GM19099 (cell line): Measurements from ENCODE around the gene TMEM208.

Experiments used
- POLR2A ChIP-seq: IDR thresholded peaks from 3 replicates; pipeline ENCODE4 v1.6.1; 2011; ENCODE audit warnings: low read depth; ENCODE audit not compliant: insufficient read length; ENCODE audit errors: extremely low read depth

TMEM208 gene

GRCh38 chr16:67226804-67227566 is at the start of gene TMEM208:
Gene TMEM208, plus strand, starts transcription at chr16:67227130. Its CDS starts 89 bp downstream, at chr16:67227219.
- TF ChIP-seq POLR2A = peak; percentile 76

- no peak for TF ChIP-seq POLR2A
Observed at GRCh38 chr16:67177743-67178699, 48.9 kb upstream of the TMEM208 start.

DNA sequence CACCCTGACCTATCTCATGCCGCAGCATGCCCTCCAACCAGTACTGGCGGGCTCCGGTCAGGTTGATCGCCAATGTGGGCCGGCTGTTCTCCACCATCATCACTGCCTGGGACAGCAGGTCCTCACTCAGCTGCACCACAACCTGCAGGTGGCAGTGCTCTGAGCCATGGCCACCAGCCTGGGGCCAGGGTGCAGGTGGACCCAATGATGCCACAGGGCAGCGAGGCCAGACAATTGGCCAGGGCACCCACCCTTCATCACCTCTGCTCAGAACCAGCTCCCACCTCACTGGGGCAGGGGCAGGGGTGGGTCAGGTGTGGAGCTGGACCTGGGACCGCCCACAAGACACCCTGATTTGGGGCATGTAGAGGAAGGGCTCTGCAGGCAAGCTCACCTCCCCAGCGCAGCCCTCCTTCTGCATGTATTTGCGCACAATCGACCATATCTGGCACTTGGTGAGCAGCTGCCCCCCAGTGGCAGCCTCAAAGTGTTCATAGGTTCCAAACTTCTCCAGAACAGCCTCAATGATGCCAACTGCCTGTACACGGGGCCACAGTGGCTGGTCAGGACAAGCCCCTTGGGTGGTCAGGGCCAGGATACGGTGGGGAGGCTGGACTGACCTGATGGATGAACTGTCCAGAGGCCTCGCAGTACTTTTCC is 47.4 kb upstream of the TMEM208 start:
- TF ChIP-seq POLR2A = no peak

DNA sequence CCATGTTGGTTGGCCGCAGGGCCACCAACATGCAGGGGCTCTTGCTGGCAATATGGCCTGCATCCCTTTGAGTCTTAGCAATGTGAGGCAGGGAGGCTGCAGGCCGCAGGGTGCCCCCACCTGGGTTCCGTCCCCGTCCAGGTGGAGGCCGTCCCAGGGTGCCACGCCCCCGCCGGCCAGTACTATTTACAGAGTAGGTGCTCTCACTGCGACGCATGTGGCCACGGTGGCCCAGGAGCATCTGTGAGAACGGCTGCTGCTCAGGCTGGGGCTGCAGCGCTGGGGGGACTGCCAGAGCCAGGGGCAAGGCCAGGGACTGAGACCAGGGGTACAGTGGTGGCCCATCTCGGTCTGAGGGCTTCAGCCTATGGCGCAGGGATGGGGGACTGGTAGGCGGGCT is 46.8 kb upstream of the TMEM208 start:
- no peak for TF ChIP-seq POLR2A

- no peak for TF ChIP-seq POLR2A
Observed at GRCh38 chr16:67181346-67181745, 45.6 kb upstream of the TMEM208 start.

- no peak for TF ChIP-seq POLR2A
Observed at GRCh38 chr16:67182288-67182687, 44.6 kb upstream of the TMEM208 start.

GRCh38 chr16:67183284-67183626 is 43.7 kb upstream of the TMEM208 start:
- no peak for TF ChIP-seq POLR2A

DNA sequence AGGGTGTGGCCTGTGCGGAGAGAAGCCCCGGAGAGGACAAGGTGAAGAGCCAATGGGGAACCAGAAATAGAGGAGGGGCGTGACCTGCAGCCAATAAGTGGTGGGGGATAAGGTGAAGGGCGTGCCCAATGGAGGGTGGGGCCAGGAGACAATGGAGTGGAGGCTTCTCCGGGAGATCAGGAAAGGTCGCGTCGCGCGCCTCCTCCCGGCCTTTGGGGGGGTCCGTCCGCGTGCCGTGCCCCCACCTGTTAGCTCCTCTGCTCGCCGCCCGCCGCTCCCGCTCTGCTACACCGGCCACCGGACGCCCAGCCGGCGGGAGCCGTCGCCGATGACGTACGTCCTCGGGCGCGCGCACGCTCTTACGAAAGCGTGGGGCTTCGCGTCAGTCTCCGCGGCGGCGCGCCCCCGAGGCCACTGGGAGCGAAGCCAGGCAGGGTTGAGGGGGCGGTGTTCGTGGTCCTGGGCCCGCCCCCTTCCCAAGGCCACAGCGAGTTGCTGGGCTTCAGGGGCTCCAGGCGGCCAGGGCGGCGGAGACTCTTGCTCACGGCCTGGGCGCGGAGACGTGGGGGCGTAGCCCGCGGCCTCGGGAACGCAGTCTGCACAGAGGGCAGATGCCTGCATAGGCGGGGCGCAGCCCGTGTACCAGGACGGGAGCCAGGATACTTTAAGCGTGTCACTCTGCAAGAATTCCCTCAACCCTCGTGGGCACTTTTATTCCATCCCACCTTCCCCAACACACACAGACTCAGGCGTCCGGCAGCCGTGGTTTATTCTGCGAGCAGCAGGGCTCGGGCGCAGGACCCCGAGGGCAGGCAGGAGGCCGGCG is 43.1 kb upstream of the TMEM208 start, which contains the start of gene MATCAP1:
TSS of gene MATCAP1 (minus strand) at position 337 of the 826 bp plus-strand sequence. CDS start 3,353 bp downstream, outside the sequence.
- peak; percentile 67 for TF ChIP-seq POLR2A

- no peak for TF ChIP-seq POLR2A
Observed at GRCh38 chr16:67184453-67184994, 42.4 kb upstream of the TMEM208 start.

- TF ChIP-seq POLR2A = no peak
Observed at GRCh38 chr16:67184995-67185650, 41.8 kb upstream of the TMEM208 start.

DNA sequence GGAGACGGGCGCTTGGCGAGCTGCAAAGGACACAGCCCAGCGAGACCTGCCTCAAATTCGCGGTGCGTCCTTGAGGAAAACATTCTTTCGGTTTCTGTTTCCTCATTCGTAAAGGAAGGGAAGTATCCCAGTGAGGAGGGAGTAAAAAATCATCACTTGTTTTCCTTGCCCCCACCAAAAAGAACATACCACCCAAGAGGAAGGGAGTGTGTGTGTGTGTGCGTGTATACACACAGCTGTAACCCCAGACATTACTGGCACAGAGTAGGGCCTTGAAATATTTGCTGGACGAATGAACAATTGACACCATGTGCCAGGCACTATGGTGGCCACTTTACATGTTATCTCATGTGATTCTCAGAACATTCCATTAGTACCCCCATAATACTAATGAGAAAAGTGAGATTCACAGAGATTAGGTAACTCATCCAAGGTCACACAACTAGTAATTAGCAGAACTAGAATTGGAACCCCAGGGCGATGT is 41.2 kb upstream of the TMEM208 start:
- TF ChIP-seq POLR2A = no peak

GRCh38 chr16:67186550-67186950 is 40.4 kb upstream of the TMEM208 start:
- no peak for TF ChIP-seq POLR2A

- TF ChIP-seq POLR2A = no peak
Observed at GRCh38 chr16:67187175-67187890, 39.6 kb upstream of the TMEM208 start.

- no peak for TF ChIP-seq POLR2A
Observed at GRCh38 chr16:67188323-67188722, 38.6 kb upstream of the TMEM208 start.
